ENCODE data around the gene PLXNB1. TPM values are rescaled to one million over a fixed set of nuclear protein-coding genes. Genes with fewer than 3 reads are reported as not detected.

Gene PLXNB1
- total RNA-seq, 1 donor from 2014 or later = 211 TPM

- no peak for TF ChIP-seq CTCF (IDR thresholded peaks at IDR 0.05; ENCODE audit: unreplicated experiment)
- Mint-ChIP-seq H3K27ac (no peak overlapping the region), H3K9me3 (no peaks in the 10 kb centered on the region), H3K27me3 (ENCODE audit: low read depth) (no peaks in the 10 kb centered on the region), H3K36me3 (peaks cover 16% of the 10 kb centered on the region), H3K4me3 (no peak overlapping the region), H3K4me1 (no peaks in the 10 kb centered on the region)
- no peak for DNase-seq (ENCODE audit: low spot score in 2 of 2, unreplicated experiment in 2 of 2)
Measured at GRCh38 chr3:48418140-48418539, 11.7 kb downstream of the PLXNB1 start.

- Mint-ChIP-seq H3K27me3 (ENCODE audit: low read depth) (no peaks in the 10 kb centered on the region), H3K36me3 (peaks cover 19% of the 10 kb centered on the region), H3K9me3 (no peaks in the 10 kb centered on the region), H3K4me1 (no peaks in the 10 kb centered on the region), H3K27ac (no peak overlapping the region), H3K4me3 (no peak overlapping the region)
- no peak for TF ChIP-seq CTCF (IDR thresholded peaks at IDR 0.05; ENCODE audit: unreplicated experiment)
- DNase-seq (ENCODE audit: low spot score in 2 of 2, unreplicated experiment in 2 of 2) = no peak
Measured at GRCh38 chr3:48417529-48418108, 12.3 kb downstream of the PLXNB1 start.

GRCh38 chr3:48416546-48416945 is 13.3 kb downstream of the PLXNB1 start:
- DNase-seq (ENCODE audit: low spot score in 2 of 2, unreplicated experiment in 2 of 2) = no peak

GRCh38 chr3:48416091-48416505 is 13.8 kb downstream of the PLXNB1 start:
- no peak for TF ChIP-seq CTCF (IDR thresholded peaks at IDR 0.05; ENCODE audit: unreplicated experiment)
- no peaks in the 10 kb centered on the region for H3K9me3 Mint-ChIP-seq
- no peak overlapping the region for H3K4me3 Mint-ChIP-seq
- no peaks in the 10 kb centered on the region for H3K27me3 Mint-ChIP-seq (ENCODE audit: low read depth)
- H3K4me1 Mint-ChIP-seq = no peaks in the 10 kb centered on the region
- peaks cover 21% of the 10 kb centered on the region for H3K36me3 Mint-ChIP-seq
- no peak for DNase-seq (ENCODE audit: low spot score in 2 of 2, unreplicated experiment in 2 of 2)
- no peak overlapping the region for H3K27ac Mint-ChIP-seq

More at GRCh38 chr3:48416546-48416945, 13.3 kb downstream of the PLXNB1 start:
- no peak for TF ChIP-seq CTCF (IDR thresholded peaks at IDR 0.05; ENCODE audit: unreplicated experiment)
- Mint-ChIP-seq H3K36me3 (peaks cover 19% of the 10 kb centered on the region), H3K4me1 (no peaks in the 10 kb centered on the region), H3K9me3 (no peaks in the 10 kb centered on the region), H3K27me3 (ENCODE audit: low read depth) (no peaks in the 10 kb centered on the region), H3K27ac (no peak overlapping the region), H3K4me3 (no peak overlapping the region)

- peaks cover 24% of the 10 kb centered on the region for H3K36me3 Mint-ChIP-seq
- no peaks in the 10 kb centered on the region for H3K9me3 Mint-ChIP-seq
- H3K4me1 Mint-ChIP-seq = no peaks in the 10 kb centered on the region
Measured at GRCh38 chr3:48415251-48415953, 14.5 kb downstream of the PLXNB1 start.

More at GRCh38 chr3:48415251-48415953, 14.5 kb downstream of the PLXNB1 start:
- Mint-ChIP-seq H3K27me3 (ENCODE audit: low read depth) (no peaks in the 10 kb centered on the region), H3K4me3 (no peak overlapping the region), H3K27ac (no peak overlapping the region)
- TF ChIP-seq CTCF (IDR thresholded peaks at IDR 0.05; ENCODE audit: unreplicated experiment) = no peak
- DNase-seq (ENCODE audit: low spot score in 2 of 2, unreplicated experiment in 2 of 2) = no peak
